WTC11 (cell line): ENCODE measurements around the gene PCBP3.

Experiments used
- ETV6 ChIP-seq: sonication (generic); formaldehyde crosslinking; IDR thresholded peaks from 2 replicates; pipeline ENCODE4 v1.8.1; 2022; ENCODE audit warnings: mild to moderate bottlenecking, missing genetic modification reagents
- IRF1 ChIP-seq: sonication (generic); formaldehyde crosslinking; IDR thresholded peaks from 2 replicates; pipeline ENCODE4 v1.8.0; 2023; ENCODE audit warnings: missing genetic modification reagents
- KAT7 ChIP-seq: sonication (generic); formaldehyde crosslinking; IDR thresholded peaks from 2 replicates; pipeline ENCODE4 v1.8.1; 2023; ENCODE audit warnings: missing genetic modification reagents, mild to moderate bottlenecking, borderline replicate concordance
- NR1H2 ChIP-seq: sonication (generic); formaldehyde crosslinking; IDR thresholded peaks from 2 replicates; pipeline ENCODE4 v1.9.0; 2021; ENCODE audit warnings: mild to moderate bottlenecking, moderate library complexity, missing genetic modification reagents
- ZNF121 ChIP-seq: sonication (generic); formaldehyde crosslinking; IDR thresholded peaks from 2 replicates; pipeline ENCODE4 v1.8.0; 2023; ENCODE audit warnings: missing genetic modification reagents
- TF ChIP-seq, protein P1 (sequence below): fragments of 200-600 bp; IDR thresholded peaks from 2 replicates; pipeline ENCODE4 v1.8.0; 2022; ENCODE audit warnings: antibody characterized with exemption
- TF ChIP-seq, protein P2 (sequence below): sonication (generic); formaldehyde crosslinking; IDR thresholded peaks from 2 replicates; pipeline ENCODE4 v1.8.1; 2022; ENCODE audit warnings: mild to moderate bottlenecking, missing genetic modification reagents, moderate library complexity, borderline replicate concordance
- TF ChIP-seq, protein P3 (sequence below): sonication (generic); formaldehyde crosslinking; IDR thresholded peaks from 2 replicates; pipeline ENCODE4 v1.8.0; 2022; ENCODE audit warnings: mild to moderate bottlenecking, missing genetic modification reagents
- TF ChIP-seq, protein P4 (sequence below): sonication (generic); formaldehyde crosslinking; IDR thresholded peaks from 2 replicates; pipeline ENCODE4 v1.8.1; 2023; ENCODE audit warnings: mild to moderate bottlenecking, missing genetic modification reagents, moderate library complexity

- TF ChIP-seq, protein P1, sequence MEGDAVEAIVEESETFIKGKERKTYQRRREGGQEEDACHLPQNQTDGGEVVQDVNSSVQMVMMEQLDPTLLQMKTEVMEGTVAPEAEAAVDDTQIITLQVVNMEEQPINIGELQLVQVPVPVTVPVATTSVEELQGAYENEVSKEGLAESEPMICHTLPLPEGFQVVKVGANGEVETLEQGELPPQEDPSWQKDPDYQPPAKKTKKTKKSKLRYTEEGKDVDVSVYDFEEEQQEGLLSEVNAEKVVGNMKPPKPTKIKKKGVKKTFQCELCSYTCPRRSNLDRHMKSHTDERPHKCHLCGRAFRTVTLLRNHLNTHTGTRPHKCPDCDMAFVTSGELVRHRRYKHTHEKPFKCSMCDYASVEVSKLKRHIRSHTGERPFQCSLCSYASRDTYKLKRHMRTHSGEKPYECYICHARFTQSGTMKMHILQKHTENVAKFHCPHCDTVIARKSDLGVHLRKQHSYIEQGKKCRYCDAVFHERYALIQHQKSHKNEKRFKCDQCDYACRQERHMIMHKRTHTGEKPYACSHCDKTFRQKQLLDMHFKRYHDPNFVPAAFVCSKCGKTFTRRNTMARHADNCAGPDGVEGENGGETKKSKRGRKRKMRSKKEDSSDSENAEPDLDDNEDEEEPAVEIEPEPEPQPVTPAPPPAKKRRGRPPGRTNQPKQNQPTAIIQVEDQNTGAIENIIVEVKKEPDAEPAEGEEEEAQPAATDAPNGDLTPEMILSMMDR: no peak
- TF ChIP-seq NR1H2 (CRISPR knock-in tag) (no peak), IRF1 (no peak), ZNF121 (no peak), KAT7 (no peak), ETV6 (no peak)
- TF ChIP-seq, protein P2, sequence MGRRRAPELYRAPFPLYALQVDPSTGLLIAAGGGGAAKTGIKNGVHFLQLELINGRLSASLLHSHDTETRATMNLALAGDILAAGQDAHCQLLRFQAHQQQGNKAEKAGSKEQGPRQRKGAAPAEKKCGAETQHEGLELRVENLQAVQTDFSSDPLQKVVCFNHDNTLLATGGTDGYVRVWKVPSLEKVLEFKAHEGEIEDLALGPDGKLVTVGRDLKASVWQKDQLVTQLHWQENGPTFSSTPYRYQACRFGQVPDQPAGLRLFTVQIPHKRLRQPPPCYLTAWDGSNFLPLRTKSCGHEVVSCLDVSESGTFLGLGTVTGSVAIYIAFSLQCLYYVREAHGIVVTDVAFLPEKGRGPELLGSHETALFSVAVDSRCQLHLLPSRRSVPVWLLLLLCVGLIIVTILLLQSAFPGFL (CRISPR knock-in tag): no peak
- TF ChIP-seq, protein P3, sequence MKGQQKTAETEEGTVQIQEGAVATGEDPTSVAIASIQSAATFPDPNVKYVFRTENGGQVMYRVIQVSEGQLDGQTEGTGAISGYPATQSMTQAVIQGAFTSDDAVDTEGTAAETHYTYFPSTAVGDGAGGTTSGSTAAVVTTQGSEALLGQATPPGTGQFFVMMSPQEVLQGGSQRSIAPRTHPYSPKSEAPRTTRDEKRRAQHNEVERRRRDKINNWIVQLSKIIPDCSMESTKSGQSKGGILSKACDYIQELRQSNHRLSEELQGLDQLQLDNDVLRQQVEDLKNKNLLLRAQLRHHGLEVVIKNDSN: no peak
- TF ChIP-seq, protein P4, sequence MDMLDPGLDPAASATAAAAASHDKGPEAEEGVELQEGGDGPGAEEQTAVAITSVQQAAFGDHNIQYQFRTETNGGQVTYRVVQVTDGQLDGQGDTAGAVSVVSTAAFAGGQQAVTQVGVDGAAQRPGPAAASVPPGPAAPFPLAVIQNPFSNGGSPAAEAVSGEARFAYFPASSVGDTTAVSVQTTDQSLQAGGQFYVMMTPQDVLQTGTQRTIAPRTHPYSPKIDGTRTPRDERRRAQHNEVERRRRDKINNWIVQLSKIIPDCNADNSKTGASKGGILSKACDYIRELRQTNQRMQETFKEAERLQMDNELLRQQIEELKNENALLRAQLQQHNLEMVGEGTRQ: no peak
Observed at GRCh38 chr21:45844181-45844580, 200.7 kb downstream of the PCBP3 start.
